HepG2 (cell line): Measurements from ENCODE around the gene LDLRAP1. TPM values are rescaled to one million over a fixed set of nuclear protein-coding genes. Genes with fewer than 3 reads are reported as not detected.

Experiments
- ATAC-seq: fragments of 200-7000 bp; cut with Tn5 transposase; 3 replicates; pipeline ENCODE4 v1.9.1; 2020; ENCODE audit warnings: mild to moderate bottlenecking, moderate library complexity
- BruUV-seq: library from RNA; stranded (reverse); fragments of 400-500 nt; replicated peaks from 2 replicates; lab custom pipeline; 2021; lab: Mats Ljungman, UMichigan
- CTCF ChIA-PET: fragments of 300-600 bp; formaldehyde crosslinking; extraction: SDS; loops from one replicate; lab custom pipeline; 2021; ENCODE audit warnings: low total read pairs, inconsistent platforms, low intra/inter-chr PET ratio; lab: Yijun Ruan, JAX
- POLR2A ChIA-PET: fragments of 350-600 bp; sonication (Branson Sonifier 250); formaldehyde crosslinking; loops from one replicate; lab custom pipeline; 2020; ENCODE audit warnings: antibody characterized with exemption, inconsistent platforms; lab: Yijun Ruan, JAX
- DNase-seq: peaks from one replicate; pipeline ENCODE4 v3.0.0-alpha.2; 2015; ENCODE audit warnings: low spot score
- FAIRE-seq: peaks from 3 replicates; lab custom pipeline; 2011; peaks lifted over from hg19 to GRCh38; lab: Jason Lieb, UNC
- H2AFZ ChIP-seq: one replicate; pipeline ENCODE4 v1.6.1; 2011; ENCODE audit warnings: low read length, inconsistent platforms
- H3K27ac ChIP-seq: fragments of 300-600 bp; 3 replicates; pipeline ENCODE4 v1.8.0; 2011; ENCODE audit warnings: mixed run types, mild to moderate bottlenecking, mixed read lengths, low read length, inconsistent platforms; ENCODE audit not compliant: insufficient read depth; ENCODE audit errors: extremely low read length
- H3K27me3 ChIP-seq, 2 experiments: fragments of 200-600 bp in 1 of 2; 2 replicates in 1 of 2; 3 replicates in 1 of 2; pipeline versions ENCODE4 v1.6.0 to v1.8.0; 2011; ENCODE audit warnings: low read length in 2 of 2, mild to moderate bottlenecking in 2 of 2, moderate library complexity in 2 of 2, inconsistent platforms in 1 of 2; ENCODE audit not compliant: insufficient read depth in 2 of 2, control insufficient read depth in 1 of 2
- H3K36me3 ChIP-seq, 2 experiments: fragments of 200-600 bp in 1 of 2; replicated peaks in 1 of 2; 2 replicates in 1 of 2; 3 replicates in 1 of 2; pipeline versions ENCODE4 v1.5.1 to v1.8.0; 2011; ENCODE audit warnings: low read length in 2 of 2, inconsistent platforms in 1 of 2; ENCODE audit not compliant: insufficient read depth in 2 of 2, control insufficient read depth in 1 of 2
- H3K4me1 ChIP-seq: 2 replicates; pipeline ENCODE4 v1.5.1; 2012; ENCODE audit warnings: low read length, inconsistent platforms; ENCODE audit not compliant: insufficient read depth
- H3K4me2 ChIP-seq: 2 replicates; pipeline ENCODE4 v1.6.0; 2011; ENCODE audit warnings: low read depth, low read length, inconsistent platforms
- H3K4me3 ChIP-seq, 3 experiments: fragments of 200-600 bp in 1 of 3; sonication (generic), shearing (Covaris generic) in 1 of 3; replicated peaks in 1 of 3; 2 replicates each; pipeline ENCODE4 v1.5.1; 2011 to 2016; ENCODE audit warnings: low read length in 3 of 3, inconsistent platforms in 2 of 3, low read depth in 2 of 3, mild to moderate bottlenecking in 2 of 3, control low read depth in 1 of 3, mixed read lengths in 1 of 3; ENCODE audit not compliant: insufficient read depth in 1 of 3
- H3K79me2 ChIP-seq: one replicate; pipeline ENCODE4 v1.6.1; 2011; ENCODE audit warnings: low read length, inconsistent platforms; ENCODE audit not compliant: insufficient read depth
- H3K9ac ChIP-seq: 2 replicates; pipeline ENCODE4 v1.6.0; 2011; ENCODE audit warnings: mild to moderate bottlenecking, low read depth, low read length, inconsistent platforms; ENCODE audit not compliant: insufficient read depth
- H3K9me3 ChIP-seq: 2 replicates; pipeline ENCODE4 v1.5.1; 2012; ENCODE audit warnings: mild to moderate bottlenecking, low read length
- H4K20me1 ChIP-seq: 2 replicates; pipeline ENCODE4 v1.6.0; 2011; ENCODE audit warnings: inconsistent platforms, mild to moderate bottlenecking, low read length, moderate library complexity; ENCODE audit not compliant: insufficient read depth
- ASH2L ChIP-seq: fragments of 300-600, 200-600 bp; sonication (generic); IDR thresholded peaks from 2 replicates; pipeline ENCODE4 v1.7.0; 2017; ENCODE audit warnings: low read depth, mild to moderate bottlenecking, moderate library complexity, mixed read lengths, low read length; ENCODE audit not compliant: insufficient read length
- CTCF ChIP-seq: sonication (generic); formaldehyde crosslinking; IDR thresholded peaks from 2 replicates; pipeline ENCODE4 v1.5.0; 2020; ENCODE audit warnings: mild to moderate bottlenecking, missing genetic modification reagents, moderate library complexity
- HDAC1 ChIP-seq: sonication (generic); formaldehyde crosslinking; IDR thresholded peaks from 2 replicates; pipeline ENCODE4 v1.5.1; 2020; ENCODE audit warnings: mild to moderate bottlenecking, missing genetic modification reagents
- HNRNPH1 ChIP-seq: fragments of 200-400 bp; formaldehyde crosslinking; optimal IDR thresholded peaks from 2 replicates; pipeline ENCODE3; 2017; ENCODE audit warnings: mild to moderate bottlenecking, low read depth, low read length
- KAT8 ChIP-seq: IDR thresholded peaks from 2 replicates; pipeline ENCODE4 v1.6.1; 2016; ENCODE audit warnings: missing genetic modification reagents, missing compliant biosample characterization
- NR2F6 ChIP-seq, 2 experiments: IDR thresholded peaks; 2 replicates each; pipeline ENCODE4 v1.6.1; 2016; ENCODE audit warnings: antibody characterized with exemption in 1 of 2, mild to moderate bottlenecking in 1 of 2
- SMC3 ChIP-seq: IDR thresholded peaks from 2 replicates; pipeline ENCODE4 v1.6.1; 2011; ENCODE audit warnings: low read length, improper control_type of control experiment
- ZNF251 ChIP-seq: sonication (generic); formaldehyde crosslinking; IDR thresholded peaks from 2 replicates; pipeline ENCODE4 v1.9.0; 2021; ENCODE audit warnings: mild to moderate bottlenecking, missing genetic modification reagents
- ZNF609 ChIP-seq: sonication (generic); formaldehyde crosslinking; IDR thresholded peaks from 2 replicates; pipeline ENCODE4 v1.4.0; 2020; ENCODE audit warnings: mild to moderate bottlenecking, missing genetic modification reagents, borderline replicate concordance
- WGBS: methylation state at CpG from one replicate; pipeline ENCODE4 v1.1.6; 2017; ENCODE audit warnings: low lambda C conversion rate; 5-methylcytosine and 5-hydroxymethylcytosine counted together
- in situ Hi-C: cut with HindIII; loops from 2 replicates; pipeline ENCODE4 v1.10.0; 2017; ENCODE audit warnings: low pct_unique_long_range_greater_than_20kb; ENCODE audit not compliant: extremely low pct_ligation_motif_present
- intact Hi-C: fragments of 100-400 bp; cut with micrococcal nuclease; formaldehyde crosslinking; loops from one replicate; pipeline ENCODE4 v1.10.0; 2022; ENCODE audit not compliant: unreplicated experiment
- polyA plus RNA-seq, 8 experiments: library from polyadenylated mRNA; depleted of rRNA in 3 of 8; stranded (reverse) in 7 of 8; unstranded in 1 of 8; fragments of >200 nt; fragmentation: Illumina TruSeq in 4 of 8; extraction: Trizol in 4 of 8; gene quantifications; 2 replicates each; pipeline versions ENCODE4 v1.2.1 to v1.2.3, GENCODE V29; 2011 to 2016; ENCODE audit warnings: low read depth in 4 of 8, missing spikeins in 1 of 8, mixed read lengths in 1 of 8; ENCODE audit not compliant: insufficient read depth in 1 of 8
- total RNA-seq, 5 experiments: library from RNA; depleted of rRNA; stranded (reverse); fragments of >200 nt; fragmentation: Illumina TruSeq; extraction: Trizol; gene quantifications; 2 replicates each; pipeline ENCODE4 v1.2.3, GENCODE V29; 2016; ENCODE audit warnings: low read depth in 1 of 5

LDLRAP1 gene
- total and polyA plus RNA-seq, 2 of the 13 experiments (the other 11 are each of a cell fraction or from before 2014, with no cell fraction given): 7.2 to 12.1 TPM

GRCh38 chr1:25502957-25503356, 40.4 kb upstream of the LDLRAP1 start:
- intact Hi-C loops: no loop called here
- Histone ChIP-seq H3K4me3 (no peak overlapping the region), H3K9me3 (no peaks in the 10 kb centered on the region), H3K27ac (no peak overlapping the region), H3K36me3 (peaks cover 4 to 6% of the 10 kb centered on the region in 2 experiments; a peak in 3 of 5 replicates), H2AFZ (no peak overlapping the region), H3K79me2 (no peaks in the 10 kb centered on the region), H3K27me3 (no peaks in the 10 kb centered on the region; a peak in 1 of 5 replicates), H3K4me1 (peaks cover 25% of the 10 kb centered on the region), H3K4me2 (no peak overlapping the region), H3K9ac (no peak overlapping the region), H4K20me1 (no peaks in the 10 kb centered on the region)
- DNase-seq: no peak
- no peak for TF ChIP-seq NR2F6 (IDR thresholded peaks at IDR 0.05)
- TF ChIP-seq NR2F6 (CRISPR knock-in tag; IDR thresholded peaks at IDR 0.05): no peak
- no peak for TF ChIP-seq ZNF251 (CRISPR knock-in tag)
- in situ Hi-C loops: loop anchor here (25.0 kb wide), 1 partner anchor 91 kb away; the partner anchor contains the start of gene RHCE
- 84% methylated on average over 4 of the region's 4 CpGs for WGBS
- no TSS peak for BruUV-seq
- CTCF ChIA-PET: interaction anchor here (1.4 kb wide), 1 partner anchor 18 kb away, joined by 4 read pairs; no protein-coding TSS in a partner anchor
- POLR2A ChIA-PET: no interaction called here
- no peak for FAIRE-seq
- ATAC-seq: no peak

- FAIRE-seq (no peak), DNase-seq (no peak), ATAC-seq (peak; percentile 83)
- H2AFZ ChIP-seq: no peak overlapping the region
- 85% methylated on average over 12 of the region's 12 CpGs for WGBS
- H3K79me2 ChIP-seq: no peaks in the 10 kb centered on the region
- peaks cover 2 to 3% of the 10 kb centered on the region in 2 experiments; a peak in 2 of 5 replicates for H3K36me3 ChIP-seq
- in situ Hi-C loops: loop anchor here (25.0 kb wide), 1 partner anchor 91 kb away; the partner anchor contains the start of gene RHCE
- ChIA-PET CTCF (interaction anchor here (1.2 to 1.4 kb wide), 2 partner anchors 17 to 307 kb away, joined by 4 to 5 read pairs; no protein-coding TSS in a partner anchor), POLR2A (no interaction called here)
- H3K27me3 ChIP-seq: no peaks in the 10 kb centered on the region; a peak in 1 of 5 replicates
- no peak overlapping the region for H3K27ac ChIP-seq
- H3K4me2 ChIP-seq: no peak overlapping the region
- no peak overlapping the region for H3K9ac ChIP-seq
- H4K20me1 ChIP-seq: no peaks in the 10 kb centered on the region
- H3K9me3 ChIP-seq: no peaks in the 10 kb centered on the region
- BruUV-seq: no TSS peak
- H3K4me1 ChIP-seq: peaks cover 25% of the 10 kb centered on the region
- intact Hi-C loops: no loop called here
- no peak overlapping the region for H3K4me3 ChIP-seq
- no peak for TF ChIP-seq HDAC1
- peak; percentile 33; the same call in 1 of the 2 replicates for TF ChIP-seq SMC3
- no peak for TF ChIP-seq ZNF609 (CRISPR knock-in tag)
- peak; percentile 73 for TF ChIP-seq CTCF (CRISPR knock-in tag)
- no peak for TF ChIP-seq KAT8 (CRISPR knock-in tag)
- TF ChIP-seq HNRNPH1: no peak
- no peak for TF ChIP-seq ASH2L
These were observed 39.6 kb upstream of the LDLRAP1 start for GRCh38 chr1:25503551-25504426.
